Prostate gland (tissue), 2 donors: ENCODE results near the gene CST3.

Experiments
- CTCF ChIP-seq, 4 experiments: fragments of 200-600 bp in 2 of 4; fragments of 450-650 bp in 2 of 4; sonication (generic) in 2 of 4; IDR thresholded peaks; 1 replicate in 3 of 4; 2 replicates in 1 of 4; pipeline ENCODE4 v1.5.1; 2016 to 2019; ENCODE audit warnings: antibody characterized with exemption in 4 of 4, mild to moderate bottlenecking in 2 of 4, moderate library complexity in 2 of 4
- POLR2A ChIP-seq: fragments of 450-650 bp; IDR thresholded peaks from one replicate; pipeline ENCODE4 v1.6.1; 2016; ENCODE audit warnings: antibody characterized with exemption, mild to moderate bottlenecking

DNA sequence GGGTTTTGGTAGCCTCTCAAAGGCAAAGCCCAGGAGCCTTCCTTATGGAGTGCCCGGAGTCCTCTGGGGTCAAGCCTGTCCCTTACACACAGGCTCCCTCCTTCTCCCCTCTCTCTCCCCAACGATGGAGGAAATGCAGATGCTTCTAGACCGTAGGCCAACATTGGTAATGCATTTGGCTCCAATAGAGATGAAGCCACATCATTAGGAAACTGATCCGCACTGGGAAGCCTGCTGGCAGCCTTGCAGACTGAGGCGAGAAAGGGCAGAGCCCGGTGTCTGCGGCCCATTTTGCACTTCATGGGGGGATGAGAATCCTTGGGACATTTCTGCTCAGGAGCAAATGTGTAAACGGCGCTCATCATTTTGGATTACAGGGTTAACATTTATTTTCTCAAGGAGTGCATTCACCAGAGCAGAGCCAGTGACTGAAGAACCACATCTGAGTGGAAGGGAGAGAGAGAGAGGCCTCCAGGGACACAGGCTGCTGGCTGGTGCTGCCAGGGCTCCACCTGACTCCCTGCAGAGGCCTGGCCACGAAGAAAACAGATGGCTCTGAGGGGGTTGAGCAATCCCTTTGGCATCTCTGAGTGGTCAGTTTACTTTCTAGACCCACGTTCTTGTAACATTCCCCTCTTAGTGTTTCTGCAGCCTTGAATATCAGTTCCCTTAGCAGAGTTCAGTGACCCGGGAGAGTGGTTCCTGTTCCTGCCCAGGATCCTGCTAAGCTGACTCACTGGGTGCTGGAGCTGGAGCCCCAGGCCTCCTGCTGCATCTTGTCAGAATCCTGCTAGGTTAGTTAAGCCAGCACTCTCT, 4.4 kb upstream of the CST3 start:
- TF ChIP-seq CTCF (IDR thresholded peaks at IDR 0.05) (no peak), POLR2A (no peak)
